ENCODE results near the gene PIAS3. TPM values are rescaled to one million over a fixed set of nuclear protein-coding genes. Genes with fewer than 3 reads are reported as not detected.

PIAS3 gene
- total RNA-seq, 1 experiment from 2014 or later, result 15.7 TPM

Other genes with a start within 250 kb of the PIAS3 start
- gene PDZK1, start 151.7 kb downstream of the PIAS3 start, total RNA-seq (2014; rRNA removed; shearing (Covaris generic)), result 2.1 TPM in 1 of 2 replicates, not detected in the other
- gene CD160, start 139.6 kb downstream of the PIAS3 start, total RNA-seq (2014; rRNA removed; shearing (Covaris generic)), result 0.18 TPM in 1 of 2 replicates, not detected in the other
- 17.5 and 23.8 TPM in 2 replicates for gene RNF115, start 35.0 kb downstream of the PIAS3 start, total RNA-seq (2014; rRNA removed; shearing (Covaris generic))
- gene POLR3C, start 34.9 kb downstream of the PIAS3 start, total RNA-seq (2014; rRNA removed; shearing (Covaris generic)), result 56.2 and 78.6 TPM in 2 replicates
- gene NUDT17, start 13.5 kb downstream of the PIAS3 start, total RNA-seq (2014; rRNA removed; shearing (Covaris generic)), result 4.2 and 7.0 TPM in 2 replicates
- gene ANKRD35, start 26.8 kb upstream of the PIAS3 start, total RNA-seq (2014; rRNA removed; shearing (Covaris generic)), result not detected in 2 replicates
- 1.6 and 2.6 TPM in 2 replicates for gene ITGA10, start 51.0 kb upstream of the PIAS3 start, total RNA-seq (2014; rRNA removed; shearing (Covaris generic))
- 29.4 and 30.4 TPM in 2 replicates for gene PEX11B, start 59.6 kb upstream of the PIAS3 start, total RNA-seq (2014; rRNA removed; shearing (Covaris generic))
- gene RBM8A, start 68.4 kb upstream of the PIAS3 start, total RNA-seq (2014; rRNA removed; shearing (Covaris generic)), result 285 and 828 TPM in 2 replicates
- gene LIX1L, start 98.9 kb upstream of the PIAS3 start, total RNA-seq (2014; rRNA removed; shearing (Covaris generic)), result 24.3 and 34.1 TPM in 2 replicates
- gene ANKRD34A, start 105.5 kb upstream of the PIAS3 start, total RNA-seq (2014; rRNA removed; shearing (Covaris generic)), result 0.13 TPM in 1 of 2 replicates, not detected in the other
- gene POLR3GL, start 105.6 kb upstream of the PIAS3 start, total RNA-seq (2014; rRNA removed; shearing (Covaris generic)), result 13.9 and 22.8 TPM in 2 replicates
- 57.4 and 82.5 TPM in 2 replicates for gene TXNIP, start 137.5 kb upstream of the PIAS3 start, total RNA-seq (2014; rRNA removed; shearing (Covaris generic))
- not detected in 2 replicates for gene HJV, start 162.7 kb upstream of the PIAS3 start, total RNA-seq (2014; rRNA removed; shearing (Covaris generic))